ENCODE measurements around the gene AKAP14. TPM values are rescaled to one million over a fixed set of nuclear protein-coding genes. Genes with fewer than 3 reads are reported as not detected.
"Not testable (repeated sequence)": the region's sequence is repeated elsewhere in the genome, so short reads cannot be mapped to it uniquely, and the experiment has no call there.

Gene AKAP14
- total RNA-seq, 4 donors from 2014 or later = not detected

DNA sequence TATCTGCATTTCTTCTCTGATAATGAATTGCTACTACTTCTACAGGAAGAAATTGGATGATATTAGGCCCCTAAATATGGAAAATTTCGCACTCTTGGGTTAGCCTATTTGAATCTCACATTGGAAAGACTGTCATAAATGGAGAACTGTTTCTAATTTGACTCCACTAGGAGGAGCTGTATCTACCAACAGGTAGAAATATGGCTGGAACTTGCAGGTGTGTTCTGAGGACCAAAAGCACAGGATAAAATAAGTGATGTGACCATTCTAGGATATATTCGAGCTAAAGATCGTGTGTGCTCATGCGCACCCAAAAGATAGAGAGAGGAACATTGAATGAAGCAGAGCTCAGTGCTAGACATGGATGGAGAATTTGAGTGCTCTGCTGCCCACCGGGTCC lies 52.7 kb downstream of the AKAP14 start:
- WGBS, 2 donors (ENCODE audit: low coverage in 1 of 2) = 80 to 85% methylated on average over 4 of the region's 5 CpGs
- Histone ChIP-seq H3K9me3 (no peaks in the 10 kb centered on the region), H3K4me3 (no peak overlapping the region), H3K36me3 (no peaks in the 10 kb centered on the region), H3K27me3 (no peaks in the 10 kb centered on the region), H3K4me1 (peaks cover 0 to 8% (median 0%) of the 10 kb centered on the region in 3 donors), H3K27ac (no peak overlapping the region)
- ATAC-seq = no peak
- no peak for TF ChIP-seq POLR2AphosphoS5 (IDR thresholded peaks at IDR 0.05)
- no peak for TF ChIP-seq CTCF (IDR thresholded peaks at IDR 0.05)
- TF ChIP-seq EP300 (IDR thresholded peaks at IDR 0.05) = no peak
- TF ChIP-seq POLR2A (IDR thresholded peaks at IDR 0.05) = no peak

DNA sequence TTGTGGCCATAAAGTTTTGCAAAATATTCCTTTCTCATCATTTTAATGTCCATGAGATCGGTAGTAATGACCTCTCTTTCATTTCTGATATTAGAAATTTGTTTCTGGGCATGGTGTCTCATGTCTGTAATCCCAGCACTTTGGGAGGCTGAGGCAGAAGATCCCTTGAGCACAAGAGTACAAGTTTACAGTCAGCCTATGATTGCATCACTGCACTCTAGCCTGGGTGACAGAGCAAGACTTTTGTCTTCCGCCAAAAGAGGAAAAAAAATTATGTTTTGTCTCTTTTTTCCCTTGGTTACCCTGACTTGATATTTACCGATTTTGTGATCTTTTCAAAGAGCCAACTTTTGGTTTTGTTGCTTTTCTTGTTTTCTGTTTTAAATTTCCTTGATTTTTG lies 58.7 kb downstream of the AKAP14 start:
- TF ChIP-seq POLR2A (IDR thresholded peaks at IDR 0.05) (no peak), EP300 (IDR thresholded peaks at IDR 0.05) (no peak), CTCF (IDR thresholded peaks at IDR 0.05) (no peak), POLR2AphosphoS5 (IDR thresholded peaks at IDR 0.05) (no peak)
- no peak overlapping the region for H3K4me3 ChIP-seq
- H3K27ac ChIP-seq = no peak overlapping the region
- no peaks in the 10 kb centered on the region for H3K4me1 ChIP-seq
- ATAC-seq = no peak
- WGBS, 2 donors (ENCODE audit: low coverage in 1 of 2) = 68 to 78% methylated on average over 2 of the region's 3 CpGs
- H3K36me3 ChIP-seq = no peaks in the 10 kb centered on the region
- no peaks in the 10 kb centered on the region for H3K9me3 ChIP-seq
- H3K27me3 ChIP-seq = no peaks in the 10 kb centered on the region

DNA sequence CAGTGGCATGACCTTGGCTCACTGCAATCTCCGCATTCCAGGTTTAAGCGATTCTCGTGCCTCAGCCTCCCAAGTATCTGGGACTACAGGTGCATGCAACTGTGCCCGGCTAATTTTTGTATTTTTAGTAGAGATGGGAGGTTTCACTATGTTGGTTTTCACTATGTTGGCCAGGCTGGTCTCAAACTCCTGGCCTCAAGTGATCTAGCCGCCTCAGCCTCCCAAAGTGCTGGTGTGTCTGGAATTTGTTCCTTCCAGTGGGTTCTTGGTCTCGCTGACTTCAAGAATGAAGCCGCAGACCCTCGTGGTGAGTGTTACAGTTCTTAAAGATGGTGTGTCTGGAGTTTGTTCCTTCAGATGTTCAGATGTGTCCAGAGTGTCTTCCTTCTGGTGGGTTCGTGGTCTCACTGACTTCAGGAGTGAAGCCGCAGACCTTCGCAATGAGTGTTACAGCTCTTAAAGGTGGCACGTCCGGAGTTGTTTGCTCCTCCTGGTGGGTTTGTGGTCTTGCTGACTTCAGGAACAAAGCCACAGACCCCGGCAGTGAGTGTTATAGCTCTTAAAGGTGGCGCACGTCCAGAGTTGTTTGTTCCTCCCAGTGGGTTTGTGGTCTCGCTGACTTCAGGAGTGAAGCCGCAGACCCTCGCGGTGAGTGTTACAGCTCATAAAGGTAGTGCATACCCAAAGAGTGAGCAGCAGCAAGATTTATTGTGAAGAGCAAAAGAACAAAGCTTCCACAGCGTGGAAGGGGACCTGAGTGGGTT lies 60.3 kb downstream of the AKAP14 start:
- not testable (repeated sequence) for ATAC-seq, H3K36me3 ChIP-seq, H3K4me1 ChIP-seq, H3K4me3 ChIP-seq, H3K27me3 ChIP-seq, H3K27ac ChIP-seq, H3K9me3 ChIP-seq
- 92 to 93% methylated on average over 6 to 10 of the region's 21 CpGs for WGBS, 2 donors (ENCODE audit: low coverage in 1 of 2)

DNA sequence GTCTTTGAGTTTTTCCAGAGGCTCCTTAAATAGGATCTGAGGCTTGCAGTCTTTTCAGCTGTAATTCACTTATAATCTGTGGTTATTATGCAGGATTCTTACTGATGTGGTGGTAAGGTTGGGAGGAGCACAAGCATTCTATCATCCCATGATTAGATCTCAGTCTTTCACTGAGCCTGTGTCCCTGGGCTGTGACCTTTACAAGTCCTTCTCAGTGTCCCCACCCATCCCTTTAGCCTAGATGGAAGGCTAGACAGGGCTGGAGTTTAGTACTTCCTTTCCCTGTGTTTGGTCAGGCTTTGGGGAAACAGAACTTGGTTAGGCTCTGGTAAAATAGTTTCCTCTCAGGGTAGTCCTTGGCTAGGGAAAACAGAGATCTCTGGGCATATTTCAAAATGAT lies 64.9 kb downstream of the AKAP14 start:
- TF ChIP-seq EP300 (IDR thresholded peaks at IDR 0.05) (no peak), POLR2AphosphoS5 (IDR thresholded peaks at IDR 0.05) (no peak), POLR2A (IDR thresholded peaks at IDR 0.05) (no peak), CTCF (IDR thresholded peaks at IDR 0.05) (no peak)
- no peak for ATAC-seq

DNA sequence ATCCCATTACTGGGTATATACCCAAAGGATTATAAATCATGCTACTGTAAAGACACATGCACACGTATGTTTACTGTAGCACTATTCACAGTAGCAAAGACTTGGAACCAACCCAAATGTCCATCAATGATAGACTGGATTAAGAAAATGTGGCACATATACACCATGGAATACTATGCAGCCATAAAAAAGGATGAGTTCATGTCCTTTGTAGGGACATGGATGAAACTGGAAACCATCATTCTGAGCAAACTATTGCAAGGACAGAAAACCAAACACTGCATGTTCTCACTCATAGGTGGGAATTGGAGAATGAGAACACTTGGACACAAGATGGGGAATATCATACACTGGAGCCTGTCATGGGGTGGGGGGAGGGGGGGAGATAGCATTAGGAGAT lies 71.1 kb downstream of the AKAP14 start:
- not testable (repeated sequence) for H3K36me3 ChIP-seq, H3K9me3 ChIP-seq, ATAC-seq, H3K27ac ChIP-seq, H3K27me3 ChIP-seq, H3K4me1 ChIP-seq, H3K4me3 ChIP-seq
- WGBS, 2 donors (ENCODE audit: low coverage in 1 of 2) = 60% methylated on average over 1 of the region's 1 CpG; no CpG with 5 or more reads in 1 of the 2 donors

More for the DNA sequence above, 64.9 kb downstream of the AKAP14 start:
- Histone ChIP-seq H3K27me3 (no peaks in the 10 kb centered on the region), H3K27ac (no peak overlapping the region), H3K36me3 (no peaks in the 10 kb centered on the region), H3K4me3 (no peak overlapping the region), H3K4me1 (no peaks in the 10 kb centered on the region), H3K9me3 (no peaks in the 10 kb centered on the region)

Other genes with a start within 250 kb of the AKAP14 start
- gene SEPTIN6, start 202.7 kb upstream of the AKAP14 start, total RNA-seq = 10 to 100 TPM; 19.3 to 97.9 (median 40.6) TPM
- under 1 TPM in 1 of 4 donors, not detected in 3; 0.27 TPM for gene SOWAHD, start 137.3 kb upstream of the AKAP14 start, total RNA-seq
- 1,000 to 10,000 TPM; 1,536 to 5,996 (median 3,784) TPM for gene RPL39, start 104.3 kb upstream of the AKAP14 start, total RNA-seq
- 1 to 10 TPM; 3.9 to 7.0 (median 4.3) TPM for gene UPF3B, start 42.9 kb upstream of the AKAP14 start, total RNA-seq
- gene RNF113A, start 24.2 kb upstream of the AKAP14 start, total RNA-seq = 10 to 100 TPM in 3 of 4 donors, 1 to 10 TPM in 1; 6.4 to 18.6 (median 12.6) TPM
- 100 to 1,000 TPM in 1 of 4 donors, 10 to 100 TPM in 3; 55.8 to 104 (median 74.5) TPM for gene NDUFA1, start 24.1 kb upstream of the AKAP14 start, total RNA-seq
- gene NKAP, start 47.9 kb downstream of the AKAP14 start, total RNA-seq = 10 to 100 TPM in 1 of 4 donors, 1 to 10 TPM in 3; 5.9 to 12.6 (median 6.3) TPM
- under 1 TPM in 1 of 4 donors, not detected in 3; 0.47 TPM for gene RHOXF2B, start 181.8 kb downstream of the AKAP14 start, total RNA-seq
- 1 to 10 TPM in 1 of 4 donors, under 1 TPM in 1, not detected in 2; 0.49 to 5.9 TPM for gene RHOXF1, start 220.0 kb downstream of the AKAP14 start, total RNA-seq